ENCODE data around the gene BCO2. TPM values are rescaled to one million over a fixed set of nuclear protein-coding genes. Genes with fewer than 3 reads are reported as not detected.

Gene BCO2
- total RNA-seq, 1 donor from 2014 or later, result not detected

DNA sequence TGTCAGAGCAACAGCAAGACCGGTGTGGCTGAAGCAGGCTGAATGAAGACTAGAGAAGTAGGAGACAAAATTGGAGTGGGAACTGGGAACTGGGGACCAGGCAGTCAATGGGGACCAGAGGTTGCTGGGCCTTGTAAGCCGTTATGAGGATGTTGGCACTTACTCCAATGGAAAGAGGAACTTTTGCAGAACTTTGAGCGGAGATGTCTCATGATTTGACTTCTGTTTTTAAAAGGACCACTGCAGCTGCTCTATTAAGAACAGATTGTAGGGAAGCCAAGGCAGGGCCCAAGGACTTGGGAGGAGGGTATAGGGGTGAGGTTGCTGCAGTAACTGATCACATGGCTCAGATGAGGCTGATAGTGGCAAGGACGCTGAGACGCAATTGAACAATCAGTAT lies 45.7 kb upstream of the BCO2 start:
- TF ChIP-seq, protein P1, sequence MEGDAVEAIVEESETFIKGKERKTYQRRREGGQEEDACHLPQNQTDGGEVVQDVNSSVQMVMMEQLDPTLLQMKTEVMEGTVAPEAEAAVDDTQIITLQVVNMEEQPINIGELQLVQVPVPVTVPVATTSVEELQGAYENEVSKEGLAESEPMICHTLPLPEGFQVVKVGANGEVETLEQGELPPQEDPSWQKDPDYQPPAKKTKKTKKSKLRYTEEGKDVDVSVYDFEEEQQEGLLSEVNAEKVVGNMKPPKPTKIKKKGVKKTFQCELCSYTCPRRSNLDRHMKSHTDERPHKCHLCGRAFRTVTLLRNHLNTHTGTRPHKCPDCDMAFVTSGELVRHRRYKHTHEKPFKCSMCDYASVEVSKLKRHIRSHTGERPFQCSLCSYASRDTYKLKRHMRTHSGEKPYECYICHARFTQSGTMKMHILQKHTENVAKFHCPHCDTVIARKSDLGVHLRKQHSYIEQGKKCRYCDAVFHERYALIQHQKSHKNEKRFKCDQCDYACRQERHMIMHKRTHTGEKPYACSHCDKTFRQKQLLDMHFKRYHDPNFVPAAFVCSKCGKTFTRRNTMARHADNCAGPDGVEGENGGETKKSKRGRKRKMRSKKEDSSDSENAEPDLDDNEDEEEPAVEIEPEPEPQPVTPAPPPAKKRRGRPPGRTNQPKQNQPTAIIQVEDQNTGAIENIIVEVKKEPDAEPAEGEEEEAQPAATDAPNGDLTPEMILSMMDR (IDR thresholded peaks at IDR 0.05), result no peak
- TF ChIP-seq EZH2phosphoT487 (IDR thresholded peaks at IDR 0.05) (no peak), EZH2 (IDR thresholded peaks at IDR 0.05) (no peak)
- H3K4me1 ChIP-seq, result no peaks in the 10 kb centered on the region
- H3K27me3 ChIP-seq, result no peaks in the 10 kb centered on the region
- no peak overlapping the region for H3K9ac ChIP-seq
- H4K20me1 ChIP-seq (ENCODE audit: low read depth), result no peaks in the 10 kb centered on the region
- no peaks in the 10 kb centered on the region for H3K9me3 ChIP-seq (ENCODE audit: low read depth)
- Mint-ChIP-seq H3K36me3 (no peaks in the 10 kb centered on the region), H3K4me3 (no peak overlapping the region), H3K9me3 (no peaks in the 10 kb centered on the region), H3K27ac (no peak overlapping the region), H3K27me3 (ENCODE audit: insufficient read depth, low read depth) (no peaks in the 10 kb centered on the region), H3K4me1 (no peaks in the 10 kb centered on the region)
- no peak overlapping the region for H3K4me3 ChIP-seq
- H3K27ac ChIP-seq, result no peak overlapping the region
- H3K36me3 ChIP-seq, result no peaks in the 10 kb centered on the region
- no peaks in the 10 kb centered on the region for H3K79me2 ChIP-seq (ENCODE audit: low read depth)
- H3F3A ChIP-seq (ENCODE audit: low read depth), result no peaks in the 10 kb centered on the region
- DNase-seq (ENCODE audit: low spot score), result no peak
- no peak overlapping the region for H2AFZ ChIP-seq (replicated peaks)
- H3K4me2 ChIP-seq, result no peak overlapping the region

DNA sequence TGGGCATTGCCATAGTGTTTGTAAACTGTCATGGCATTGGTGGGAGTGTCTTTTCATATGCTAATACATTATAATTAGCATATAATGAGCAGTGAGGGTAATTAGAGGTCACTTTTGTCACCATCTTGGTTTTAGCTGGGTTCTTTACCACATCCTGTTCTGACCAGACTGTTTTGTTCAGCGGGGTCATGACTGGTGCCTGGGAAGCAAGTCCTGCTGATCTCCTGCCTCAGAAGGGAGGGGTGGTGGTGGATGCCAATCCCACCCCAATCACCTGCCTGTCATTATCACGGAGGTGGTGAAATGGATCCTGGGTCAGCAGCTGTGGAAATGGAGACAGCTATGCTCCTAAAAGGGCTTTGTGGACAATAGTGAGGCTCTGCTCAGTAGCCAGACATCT lies 42.6 kb upstream of the BCO2 start:
- Mint-ChIP-seq H3K4me3 (no peak overlapping the region), H3K27me3 (ENCODE audit: insufficient read depth, low read depth) (peaks cover 2% of the 10 kb centered on the region), H3K27ac (no peak overlapping the region), H3K9me3 (no peaks in the 10 kb centered on the region), H3K4me1 (no peaks in the 10 kb centered on the region), H3K36me3 (no peaks in the 10 kb centered on the region)
- no peaks in the 10 kb centered on the region for H3K36me3 ChIP-seq
- TF ChIP-seq, protein P1 (IDR thresholded peaks at IDR 0.05), result no peak
- TF ChIP-seq EZH2 (IDR thresholded peaks at IDR 0.05) (no peak), EZH2phosphoT487 (IDR thresholded peaks at IDR 0.05) (no peak)
- H3K4me2 ChIP-seq, result no peak overlapping the region
- H3K27ac ChIP-seq, result no peak overlapping the region
- no peak for DNase-seq (ENCODE audit: low spot score)
- no peaks in the 10 kb centered on the region for H3K27me3 ChIP-seq
- H3K79me2 ChIP-seq (ENCODE audit: low read depth), result no peaks in the 10 kb centered on the region
- no peak overlapping the region for H3K4me3 ChIP-seq
- no peaks in the 10 kb centered on the region for H3K9me3 ChIP-seq (ENCODE audit: low read depth)
- H3F3A ChIP-seq (ENCODE audit: low read depth), result no peaks in the 10 kb centered on the region
- H4K20me1 ChIP-seq (ENCODE audit: low read depth), result no peaks in the 10 kb centered on the region
- no peak overlapping the region for H2AFZ ChIP-seq (replicated peaks)
- no peak overlapping the region for H3K9ac ChIP-seq
- no peaks in the 10 kb centered on the region for H3K4me1 ChIP-seq

DNA sequence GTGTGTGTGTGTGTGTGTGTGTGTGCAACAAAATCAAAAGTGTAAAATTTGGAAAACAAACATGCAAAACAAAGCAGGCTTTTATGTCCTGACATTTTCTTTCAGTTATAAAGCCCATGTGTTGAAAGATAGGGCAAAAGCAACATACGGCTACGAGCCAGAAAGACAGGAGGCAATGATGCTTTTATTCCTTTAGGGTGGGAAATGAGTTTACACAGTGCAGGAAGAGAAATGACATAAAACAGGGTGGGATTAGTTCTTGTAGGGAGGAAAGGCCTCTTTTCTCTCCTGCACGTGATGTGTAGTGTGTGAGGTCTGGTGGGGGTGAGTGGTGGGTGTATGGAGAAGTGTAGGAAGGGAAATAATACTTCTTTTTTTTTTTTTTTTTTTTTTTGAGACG lies 40.8 kb upstream of the BCO2 start:
- no peak overlapping the region for H3K4me3 ChIP-seq
- no peaks in the 10 kb centered on the region for H3K9me3 Mint-ChIP-seq
- H3K36me3 ChIP-seq, result no peaks in the 10 kb centered on the region
- no peak overlapping the region for H3K4me2 ChIP-seq
- H3K9ac ChIP-seq, result no peak overlapping the region
- no peaks in the 10 kb centered on the region for H4K20me1 ChIP-seq (ENCODE audit: low read depth)
- H3K27me3 Mint-ChIP-seq (ENCODE audit: insufficient read depth, low read depth), result peaks cover 2% of the 10 kb centered on the region
- no peaks in the 10 kb centered on the region for H3K27me3 ChIP-seq
- no peak for DNase-seq (ENCODE audit: low spot score)
- no peaks in the 10 kb centered on the region for H3F3A ChIP-seq (ENCODE audit: low read depth)
- no peaks in the 10 kb centered on the region for H3K36me3 Mint-ChIP-seq
- no peaks in the 10 kb centered on the region for H3K79me2 ChIP-seq (ENCODE audit: low read depth)
- H3K4me3 Mint-ChIP-seq, result no peak overlapping the region
- TF ChIP-seq, protein P1 (IDR thresholded peaks at IDR 0.05), result no peak
- TF ChIP-seq EZH2 (IDR thresholded peaks at IDR 0.05) (no peak), EZH2phosphoT487 (IDR thresholded peaks at IDR 0.05) (no peak)
- H2AFZ ChIP-seq (replicated peaks), result no peak overlapping the region
- no peaks in the 10 kb centered on the region for H3K4me1 Mint-ChIP-seq
- no peak overlapping the region for H3K27ac Mint-ChIP-seq
- H3K4me1 ChIP-seq, result no peaks in the 10 kb centered on the region
- no peak overlapping the region for H3K27ac ChIP-seq
- no peaks in the 10 kb centered on the region for H3K9me3 ChIP-seq (ENCODE audit: low read depth)
